GM19452 (cell line): ENCODE data around the gene AKR1B1.

Source experiments
- ATAC-seq: cut with Tn5 transposase; IDR thresholded peaks from one replicate; pipeline ENCODE4 v1.9.1; 2021; ENCODE audit not compliant: unreplicated experiment

Gene AKR1B1

GRCh38 chr7:134470864-134471263 lies 12.0 kb upstream of the AKR1B1 start:
- ATAC-seq = no peak

- no peak for ATAC-seq
Observed at GRCh38 chr7:134469622-134470021, 10.7 kb upstream of the AKR1B1 start.

- no peak for ATAC-seq
Observed at GRCh38 chr7:134468475-134468874, 9.6 kb upstream of the AKR1B1 start.

GRCh38 chr7:134468054-134468453 lies 9.2 kb upstream of the AKR1B1 start:
- ATAC-seq = no peak

- no peak for ATAC-seq
Observed at GRCh38 chr7:134465491-134465890, 6.6 kb upstream of the AKR1B1 start.

- no peak for ATAC-seq
Observed at GRCh38 chr7:134464496-134464895, 5.6 kb upstream of the AKR1B1 start.

- no peak for ATAC-seq
Observed at GRCh38 chr7:134463751-134464150, 4.9 kb upstream of the AKR1B1 start.

- no peak for ATAC-seq
Observed at GRCh38 chr7:134462337-134462925, 3.5 kb upstream of the AKR1B1 start.

GRCh38 chr7:134461916-134462315 lies 3.0 kb upstream of the AKR1B1 start:
- no peak for ATAC-seq

- no peak for ATAC-seq
Observed at GRCh38 chr7:134459981-134460380, 1.1 kb upstream of the AKR1B1 start.

GRCh38 chr7:134458341-134458805 lies 527 bp downstream of the AKR1B1 start:
- peak; percentile 42 for ATAC-seq

- no peak for ATAC-seq
Observed at GRCh38 chr7:134457210-134457609, 1.7 kb downstream of the AKR1B1 start.

GRCh38 chr7:134454277-134454676 lies 4.6 kb downstream of the AKR1B1 start:
- no peak for ATAC-seq

- no peak for ATAC-seq
Observed at GRCh38 chr7:134453518-134453917, 5.4 kb downstream of the AKR1B1 start.

GRCh38 chr7:134452991-134453473 lies 5.9 kb downstream of the AKR1B1 start:
- no peak for ATAC-seq

- ATAC-seq = no peak
Observed at GRCh38 chr7:134452419-134452838, 6.5 kb downstream of the AKR1B1 start.

- ATAC-seq = no peak
Observed at GRCh38 chr7:134451656-134452055, 7.2 kb downstream of the AKR1B1 start.

- no peak for ATAC-seq
Observed at GRCh38 chr7:134450294-134451000, 8.5 kb downstream of the AKR1B1 start.

- ATAC-seq = no peak
Observed at GRCh38 chr7:134449680-134450079, 9.2 kb downstream of the AKR1B1 start.

- ATAC-seq = no peak
Observed at GRCh38 chr7:134448356-134449229, 10.3 kb downstream of the AKR1B1 start.

- no peak for ATAC-seq
Observed at GRCh38 chr7:134447383-134447782, 11.5 kb downstream of the AKR1B1 start.

- ATAC-seq = no peak
Observed at GRCh38 chr7:134446923-134447322, 12.0 kb downstream of the AKR1B1 start.
